Activated CD4-positive, alpha-beta T cell treated with anti-CD3 and anti-CD28 coated beads, Interleukin-2, amount 10 ng/mL, durations not matched to agents 7 days and 5 days (primary cell): ENCODE data around the gene NUCB2. TPM values are rescaled to one million over a fixed set of nuclear protein-coding genes. Genes with fewer than 3 reads are reported as not detected.
A peak's percentile ranks its signal among the peaks of the same experiment; 100 is the strongest.

Experiments used
- CTCF ChIA-PET: fragments of 350-600 bp; sonication (Branson Sonifier 250); formaldehyde crosslinking; loops from one replicate; lab custom pipeline; 2021; ENCODE audit warnings: antibody characterized with exemption; lab: Charles Lee
- POLR2A ChIA-PET: fragments of 350-600 bp; sonication (Branson Sonifier 250); formaldehyde crosslinking; loops from one replicate; lab custom pipeline; 2021; ENCODE audit warnings: antibody characterized with exemption; lab: Charles Lee
- DNase-seq: peaks from one replicate; pipeline ENCODE4 v3.0.0-alpha.2; 2020
- H3K27ac Mint-ChIP-seq: one replicate; pipeline ENCODE4 v1.8.0; 2021; ENCODE audit warnings: mild to moderate bottlenecking, moderate library complexity, mixed read lengths
- H3K27me3 Mint-ChIP-seq: one replicate; pipeline ENCODE4 v1.8.0; 2021; ENCODE audit warnings: mixed read lengths
- H3K36me3 Mint-ChIP-seq: one replicate; pipeline ENCODE4 v1.8.0; 2021; ENCODE audit warnings: low read depth, mixed read lengths
- H3K4me1 Mint-ChIP-seq: one replicate; pipeline ENCODE4 v1.8.0; 2021; ENCODE audit warnings: mixed read lengths
- H3K4me3 Mint-ChIP-seq: one replicate; pipeline ENCODE4 v1.8.0; 2021; ENCODE audit warnings: mild to moderate bottlenecking, moderate library complexity, mixed read lengths
- H3K9me3 Mint-ChIP-seq: one replicate; pipeline ENCODE4 v1.8.0; 2021; ENCODE audit warnings: mixed read lengths
- total RNA-seq, 2 experiments: library from RNA; stranded (reverse); gene quantifications; one replicate each; pipeline ENCODE4 v1.2.3, GENCODE V29; 2021

NUCB2 gene
- total RNA-seq, 2 experiments from 2014 or later, result 161 to 180 TPM

DNA sequence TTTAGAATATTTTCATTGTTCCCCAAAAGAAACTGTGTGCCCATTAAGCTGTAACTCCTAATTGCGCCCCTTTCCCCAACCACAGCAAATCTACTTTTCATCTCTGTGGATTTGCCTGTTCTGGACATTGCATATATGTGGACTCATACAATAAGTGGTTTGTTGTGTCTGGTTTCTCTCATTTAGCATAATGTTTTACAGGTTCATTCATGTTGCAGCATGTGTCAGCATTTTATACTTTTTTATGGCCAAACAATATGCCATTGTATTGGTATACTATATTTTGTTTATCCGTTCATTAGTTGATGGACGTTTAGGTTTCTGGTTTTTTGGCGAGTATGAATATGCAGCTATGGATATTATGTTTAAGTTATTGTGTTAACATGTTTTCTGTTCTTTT, 23.8 kb downstream of the NUCB2 start:
- POLR2A ChIA-PET, result interaction anchor here (0.8 kb wide), 1 partner anchor 14 kb away, joined by 5 read pairs; no protein-coding TSS in a partner anchor
- Mint-ChIP-seq H3K4me3 (no peak overlapping the region), H3K4me1 (peaks cover 20% of the 10 kb centered on the region), H3K27me3 (no peaks in the 10 kb centered on the region), H3K9me3 (no peaks in the 10 kb centered on the region), H3K27ac (no peak overlapping the region), H3K36me3 (peaks cover 45% of the 10 kb centered on the region)
- CTCF ChIA-PET, result no interaction called here
- no peak for DNase-seq

DNA sequence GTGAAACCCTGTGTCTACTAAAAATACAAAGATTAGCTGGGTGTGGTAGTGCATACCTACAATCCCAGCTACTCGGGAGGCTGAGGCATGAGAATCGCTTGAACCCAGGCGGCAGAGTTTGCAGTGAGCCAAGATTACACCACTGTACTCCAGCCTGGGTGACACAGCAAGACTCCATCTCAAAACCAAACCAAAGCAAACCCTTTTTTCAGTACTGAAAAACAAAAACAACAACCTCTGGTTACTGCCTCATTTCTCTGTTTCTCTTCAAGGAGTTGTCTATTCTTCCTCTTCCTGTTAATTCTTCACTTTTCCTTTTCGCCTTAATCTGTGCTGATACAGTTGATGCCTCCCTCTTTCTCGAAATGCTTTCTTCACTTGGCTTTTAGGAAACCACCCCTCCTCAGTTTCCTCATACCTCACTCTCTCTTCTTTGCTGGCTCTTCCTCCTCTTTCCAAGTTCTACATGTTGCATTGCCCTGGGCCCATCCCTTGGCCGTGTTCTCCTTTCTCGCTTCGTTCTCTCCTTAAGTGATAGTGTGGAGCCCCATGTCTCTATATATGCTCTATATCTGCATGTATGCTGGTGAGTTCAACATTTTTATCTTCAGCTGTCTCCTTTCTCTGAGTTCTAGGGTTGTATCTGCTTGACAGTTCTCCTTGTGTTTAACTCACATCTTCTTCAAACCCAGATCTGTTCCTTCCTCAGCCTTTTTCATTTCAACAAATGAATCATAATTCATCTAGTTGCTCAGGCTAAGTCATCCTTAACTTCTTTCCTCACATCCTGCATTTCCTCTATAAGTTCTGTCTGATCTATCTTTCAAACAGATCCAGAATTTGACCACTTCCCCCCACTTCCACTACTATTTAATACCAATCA, 37.1 kb downstream of the NUCB2 start:
- Mint-ChIP-seq H3K36me3 (peaks cover 30% of the 10 kb centered on the region), H3K4me1 (no peaks in the 10 kb centered on the region), H3K9me3 (no peaks in the 10 kb centered on the region), H3K4me3 (no peak overlapping the region), H3K27ac (no peak overlapping the region), H3K27me3 (no peaks in the 10 kb centered on the region)
- no peak for DNase-seq
- ChIA-PET CTCF (no interaction called here), POLR2A (interaction anchor here (0.5 kb wide), 1 partner anchor 13 kb away, joined by 5 read pairs; no protein-coding TSS in a partner anchor)

DNA sequence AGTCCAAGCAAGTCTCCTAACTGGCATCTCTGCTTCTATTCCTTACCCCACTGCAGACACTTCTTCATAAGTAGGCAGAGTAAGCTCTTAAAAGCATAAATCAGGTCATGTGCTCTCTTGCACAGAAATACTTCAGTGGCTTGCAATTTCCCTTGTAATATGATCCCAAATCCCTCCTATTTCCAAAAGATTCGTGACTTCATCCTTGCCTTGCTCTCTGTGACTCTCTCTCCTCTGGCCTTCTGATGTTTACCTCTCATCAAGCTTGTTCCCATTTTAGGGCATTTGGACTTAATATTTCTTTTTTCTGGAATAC, 37.7 kb downstream of the NUCB2 start:
- no peak for DNase-seq
- Mint-ChIP-seq H3K9me3 (no peaks in the 10 kb centered on the region), H3K4me1 (no peaks in the 10 kb centered on the region), H3K4me3 (no peak overlapping the region), H3K36me3 (peaks cover 29% of the 10 kb centered on the region), H3K27ac (no peak overlapping the region), H3K27me3 (no peaks in the 10 kb centered on the region)
- POLR2A ChIA-PET, result interaction anchor here (0.5 kb wide), 1 partner anchor 13 kb away, joined by 5 read pairs; no protein-coding TSS in a partner anchor
- CTCF ChIA-PET, result no interaction called here

DNA sequence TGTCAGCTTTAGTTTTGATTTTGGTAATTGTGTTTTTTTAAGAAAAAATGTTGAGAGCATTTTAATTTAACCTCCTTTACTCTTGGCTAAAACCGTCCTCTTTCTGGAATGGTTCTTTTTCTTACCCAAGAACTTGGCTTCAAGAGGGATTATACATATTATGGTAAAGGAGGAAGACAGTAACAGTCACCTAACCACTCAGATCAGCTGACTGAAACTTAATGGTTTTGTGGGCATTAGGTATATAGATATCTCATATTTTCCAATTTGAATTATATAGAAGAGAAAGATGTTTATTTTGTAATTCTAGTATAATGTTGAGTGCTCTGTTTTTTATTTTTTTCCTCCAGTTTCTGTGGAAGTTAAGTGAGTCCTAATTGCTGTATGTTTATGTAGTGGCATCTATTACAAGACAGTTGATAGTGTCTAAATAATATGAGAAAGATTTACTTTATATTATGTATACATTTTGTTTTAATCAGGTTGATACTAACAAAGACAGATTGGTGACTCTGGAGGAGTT, 38.4 kb downstream of the NUCB2 start:
- DNase-seq, result no peak
- Mint-ChIP-seq H3K27ac (no peak overlapping the region), H3K36me3 (peaks cover 29% of the 10 kb centered on the region), H3K4me1 (no peaks in the 10 kb centered on the region), H3K4me3 (no peak overlapping the region), H3K9me3 (no peaks in the 10 kb centered on the region), H3K27me3 (no peaks in the 10 kb centered on the region)
- CTCF ChIA-PET, result no interaction called here
- POLR2A ChIA-PET, result no interaction called here

DNA sequence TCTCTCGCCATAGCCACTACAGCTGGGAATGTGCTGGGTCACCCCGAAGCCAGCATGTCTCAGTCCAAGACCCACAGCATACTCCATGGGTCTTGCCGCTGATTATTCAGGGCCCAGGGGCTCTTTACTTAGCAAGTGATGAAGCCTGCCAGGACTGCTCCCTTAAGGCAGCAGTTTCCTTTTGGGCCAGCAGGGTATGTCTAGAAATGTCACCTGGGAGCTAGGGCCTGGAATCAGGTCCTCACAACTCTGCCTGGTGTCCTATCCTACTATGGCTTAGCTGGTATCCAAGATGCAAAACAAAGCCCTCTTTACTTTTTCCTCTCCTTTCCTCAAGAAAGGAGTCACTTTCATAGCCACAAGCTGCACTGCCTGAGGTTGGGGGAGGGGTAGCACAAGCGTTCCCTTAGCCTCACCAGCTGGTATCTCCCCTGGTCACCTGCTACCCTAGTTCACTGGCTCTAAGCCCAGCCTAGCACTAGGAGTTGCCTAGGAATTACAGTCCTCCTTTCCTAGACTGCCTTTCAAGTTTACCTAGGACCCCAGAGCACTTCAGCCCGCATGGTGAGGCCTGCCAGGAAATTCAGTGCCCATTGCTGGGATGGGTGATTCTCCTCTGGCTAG, 52.4 kb downstream of the NUCB2 start:
- Mint-ChIP-seq H3K9me3 (no peaks in the 10 kb centered on the region), H3K27ac (no peak overlapping the region), H3K4me3 (no peak overlapping the region), H3K4me1 (peaks cover 17% of the 10 kb centered on the region), H3K36me3 (peaks cover 64% of the 10 kb centered on the region), H3K27me3 (no peaks in the 10 kb centered on the region)
- CTCF ChIA-PET, result interaction anchor here (1.5 kb wide), 1 partner anchor 11 kb away, joined by 3 read pairs; no protein-coding TSS in a partner anchor
- DNase-seq, result no peak
- POLR2A ChIA-PET, result no interaction called here

DNA sequence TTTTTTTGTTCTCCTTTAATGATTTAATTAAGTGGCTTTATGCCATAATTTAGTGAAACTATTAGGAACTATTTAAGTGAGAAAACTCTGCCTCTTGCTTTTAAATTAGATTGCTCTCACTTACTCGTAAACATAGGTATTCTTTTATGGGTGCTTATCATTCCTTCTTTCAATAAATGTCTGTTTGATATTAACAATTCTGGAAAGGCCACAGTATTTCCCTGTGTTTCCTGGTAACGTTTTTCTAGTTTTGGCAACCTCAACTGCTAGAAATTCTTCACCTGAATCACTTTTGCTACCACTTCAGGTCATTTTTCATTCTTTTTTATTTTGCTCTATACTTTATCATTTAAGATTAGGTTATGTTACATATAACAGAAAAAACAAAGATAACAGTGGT, 55.1 kb downstream of the NUCB2 start:
- ChIA-PET POLR2A (no interaction called here), CTCF (interaction anchor here (0.5 to 1.2 kb wide), 2 partner anchors 13 to 63 kb away, joined by 3 to 5 read pairs; no protein-coding TSS in a partner anchor)
- DNase-seq, result no peak
- H3K4me1 Mint-ChIP-seq, result peaks cover 15% of the 10 kb centered on the region
- no peaks in the 10 kb centered on the region for H3K27me3 Mint-ChIP-seq
- H3K36me3 Mint-ChIP-seq, result peaks cover 54% of the 10 kb centered on the region
- H3K27ac Mint-ChIP-seq, result no peak overlapping the region
- no peaks in the 10 kb centered on the region for H3K9me3 Mint-ChIP-seq
- no peak overlapping the region for H3K4me3 Mint-ChIP-seq

DNA sequence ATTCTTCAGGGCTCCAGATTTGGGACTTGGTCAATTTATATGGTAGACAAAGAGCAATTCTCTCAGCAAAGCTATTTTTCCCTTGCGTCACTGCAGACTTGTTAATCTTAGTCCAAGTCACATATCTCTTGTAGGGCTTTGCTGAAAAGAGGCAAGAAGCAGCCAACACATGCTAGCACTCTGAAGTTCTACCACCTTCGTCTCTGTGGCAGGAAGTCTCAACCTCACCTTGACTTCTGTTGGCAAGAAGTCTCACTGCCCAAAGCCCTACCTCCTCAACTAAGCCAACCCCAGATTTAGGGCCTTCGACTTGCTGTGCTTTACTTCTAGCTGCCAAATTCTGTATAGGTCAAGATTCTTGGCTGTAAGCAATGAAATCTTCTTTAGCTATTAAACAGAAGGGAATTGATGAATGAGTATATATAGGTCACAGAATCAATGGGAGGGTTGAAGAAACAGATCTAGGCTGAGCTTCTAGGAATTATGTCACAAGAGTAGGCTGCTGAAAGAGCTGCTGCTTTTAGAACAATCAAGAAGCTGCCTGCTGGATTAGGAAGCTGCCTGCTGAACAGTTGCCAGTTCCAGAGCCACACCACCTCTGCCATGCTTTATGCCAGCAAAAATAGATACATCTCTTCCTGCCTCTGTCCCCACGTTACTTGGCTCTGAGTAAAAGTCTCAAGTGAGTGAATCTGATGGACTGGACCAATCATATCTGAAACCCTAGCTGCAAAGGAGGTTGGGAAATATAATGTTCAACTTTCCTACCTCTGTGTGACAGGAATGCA, 57.5 kb downstream of the NUCB2 start:
- DNase-seq, result peak; percentile 16
- CTCF ChIA-PET, result interaction anchor here (1.2 to 1.8 kb wide), 2 partner anchors 15 to 65 kb away, joined by 3 to 5 read pairs; no protein-coding TSS in a partner anchor
- Mint-ChIP-seq H3K4me1 (peaks cover 15% of the 10 kb centered on the region), H3K36me3 (peaks cover 41% of the 10 kb centered on the region), H3K9me3 (no peaks in the 10 kb centered on the region), H3K27ac (peak overlapping the region; percentile 32), H3K27me3 (no peaks in the 10 kb centered on the region), H3K4me3 (no peak overlapping the region)
- POLR2A ChIA-PET, result no interaction called here

DNA sequence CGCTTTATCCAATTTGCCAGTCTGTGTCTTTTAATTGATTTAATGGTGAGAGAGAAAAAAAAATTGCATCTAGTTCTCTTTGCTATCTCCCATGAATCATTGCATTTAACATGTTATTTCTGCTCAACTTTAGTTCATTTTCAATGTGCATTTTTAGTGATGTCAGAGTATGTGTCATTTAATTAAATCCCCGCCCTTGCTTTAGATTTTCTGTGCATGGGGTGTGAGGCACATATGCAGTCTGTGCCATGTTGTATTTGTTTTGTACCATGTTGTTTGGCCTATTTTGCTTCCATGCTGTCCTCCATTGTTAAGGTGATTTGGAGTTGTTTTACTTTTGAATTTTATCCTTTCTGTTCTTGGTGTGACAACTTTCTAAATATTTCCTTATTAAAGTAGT, 66.7 kb downstream of the NUCB2 start:
- DNase-seq, result no peak
- Mint-ChIP-seq H3K27me3 (no peaks in the 10 kb centered on the region), H3K36me3 (peaks cover 15% of the 10 kb centered on the region), H3K4me1 (no peaks in the 10 kb centered on the region), H3K4me3 (no peak overlapping the region), H3K9me3 (no peaks in the 10 kb centered on the region), H3K27ac (no peak overlapping the region)
- ChIA-PET POLR2A (no interaction called here), CTCF (no interaction called here)

DNA sequence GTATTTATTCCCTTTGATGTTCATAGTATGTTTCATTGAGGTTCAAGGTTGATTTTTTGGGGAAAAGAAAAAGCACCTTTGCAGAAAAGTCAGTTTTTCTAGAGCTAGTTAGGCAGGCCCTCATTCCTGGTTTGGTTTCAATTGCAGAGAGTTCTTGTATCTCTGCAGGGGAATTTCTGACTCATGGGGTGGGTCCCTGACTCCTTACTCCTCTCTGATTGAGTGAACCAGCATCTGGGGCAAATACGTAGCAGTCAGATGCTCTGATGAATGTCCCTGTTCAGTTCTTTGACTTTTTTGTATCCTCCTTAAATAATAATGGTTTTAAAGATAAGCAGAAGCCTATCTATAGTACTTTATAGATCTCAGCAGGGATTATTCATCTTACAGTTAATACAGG, 67.4 kb downstream of the NUCB2 start:
- Mint-ChIP-seq H3K27ac (no peak overlapping the region), H3K27me3 (no peaks in the 10 kb centered on the region), H3K4me1 (no peaks in the 10 kb centered on the region), H3K9me3 (no peaks in the 10 kb centered on the region), H3K4me3 (no peak overlapping the region), H3K36me3 (peaks cover 15% of the 10 kb centered on the region)
- POLR2A ChIA-PET, result no interaction called here
- CTCF ChIA-PET, result interaction anchor here (0.8 to 1.4 kb wide), 2 partner anchors 13 to 589 kb away, joined by 3 read pairs; no protein-coding TSS in a partner anchor
- no peak for DNase-seq

DNA sequence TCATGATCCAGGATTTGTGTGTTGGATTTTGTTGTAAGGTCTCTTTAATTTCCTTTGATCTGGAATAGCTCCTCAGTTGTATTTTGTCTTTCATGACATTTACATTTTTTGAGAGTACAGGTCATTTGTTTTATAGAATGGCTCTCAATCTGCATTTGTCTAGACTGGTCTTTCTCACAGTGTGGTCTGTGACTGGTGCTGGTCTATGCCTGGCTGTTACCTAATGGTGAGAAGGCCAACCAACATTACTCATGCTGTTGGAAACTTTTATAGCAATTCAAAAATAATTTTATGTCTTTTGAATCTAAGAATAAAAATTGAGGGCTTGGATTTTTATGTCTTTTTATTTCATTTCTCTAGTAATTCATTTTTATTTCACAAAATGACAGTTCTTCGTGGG, 71.1 kb downstream of the NUCB2 start:
- Mint-ChIP-seq H3K9me3 (no peaks in the 10 kb centered on the region), H3K4me1 (peaks cover 13% of the 10 kb centered on the region), H3K36me3 (peaks cover 20% of the 10 kb centered on the region), H3K27me3 (peaks cover 18% of the 10 kb centered on the region), H3K27ac (no peak overlapping the region), H3K4me3 (no peak overlapping the region)
- ChIA-PET POLR2A (no interaction called here), CTCF (interaction anchor here (1.1 kb wide), 1 partner anchor 14 kb away, joined by 5 read pairs; no protein-coding TSS in a partner anchor)
- DNase-seq, result no peak

DNA sequence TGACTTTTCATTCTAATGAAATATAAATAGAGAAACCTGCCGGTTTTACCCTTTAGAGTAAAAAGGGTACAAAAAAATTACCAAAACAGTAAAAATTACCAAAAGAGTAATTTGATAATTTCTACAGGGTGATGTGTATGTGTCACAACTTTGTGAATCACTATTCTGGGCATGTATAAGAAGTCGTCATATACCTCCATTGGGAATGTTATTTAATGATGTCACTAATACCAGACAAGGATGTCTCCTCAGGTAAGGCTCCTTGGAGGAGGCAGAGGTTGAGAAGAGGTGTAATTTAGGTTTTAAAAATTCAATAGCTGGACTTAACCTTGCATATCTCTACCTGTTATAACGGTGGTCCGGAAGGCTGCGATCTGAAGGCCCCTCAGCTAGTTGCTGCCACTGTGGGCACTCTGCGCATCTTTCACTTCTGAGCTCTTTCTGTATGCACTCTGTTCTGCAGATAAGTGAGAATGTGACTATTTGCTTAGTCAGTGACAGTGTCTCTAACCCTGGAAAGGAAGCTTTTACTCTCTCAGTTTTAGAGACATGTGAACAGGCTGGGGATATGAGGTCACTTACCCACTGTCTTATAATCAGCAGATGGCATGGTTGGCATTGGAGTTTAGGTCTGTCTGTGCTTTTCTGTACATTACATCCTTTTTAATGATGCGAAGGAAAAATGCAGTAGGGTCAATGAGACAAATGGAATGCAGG, 74.1 kb downstream of the NUCB2 start:
- Mint-ChIP-seq H3K4me3 (peak overlapping the region; percentile 69), H3K4me1 (peaks cover 31% of the 10 kb centered on the region), H3K27ac (no peak overlapping the region), H3K9me3 (no peaks in the 10 kb centered on the region), H3K36me3 (peaks cover 7% of the 10 kb centered on the region), H3K27me3 (peaks cover 31% of the 10 kb centered on the region)
- ChIA-PET CTCF (interaction anchor here (1.1 kb wide), 1 partner anchor 34 kb away, joined by 3 read pairs; no protein-coding TSS in a partner anchor), POLR2A (interaction anchor here (0.6 kb wide), 1 partner anchor 633 kb away, joined by 6 read pairs; no protein-coding TSS in a partner anchor)
- no peak for DNase-seq

DNA sequence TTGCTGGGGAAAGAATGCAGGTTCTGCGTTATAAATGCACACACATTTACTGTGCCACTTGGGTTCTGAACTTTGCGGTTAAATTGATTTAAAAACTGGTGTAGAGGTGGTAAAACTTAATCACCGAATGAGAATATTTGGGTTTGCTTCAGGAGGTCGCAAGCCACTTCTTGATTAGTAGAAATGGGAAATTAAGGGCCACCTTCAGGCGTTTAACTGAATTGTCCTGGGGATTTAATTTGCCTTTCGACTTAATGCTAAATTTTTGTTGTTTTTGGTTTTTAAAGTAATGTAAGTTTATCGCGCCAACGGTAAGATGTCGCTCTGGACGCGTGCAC, 74.6 kb downstream of the NUCB2 start:
- Mint-ChIP-seq H3K27ac (peak overlapping the region; percentile 57), H3K4me3 (peak overlapping the region; percentile 69), H3K4me1 (peaks cover 31% of the 10 kb centered on the region), H3K36me3 (peaks cover 7% of the 10 kb centered on the region), H3K9me3 (no peaks in the 10 kb centered on the region), H3K27me3 (peaks cover 31% of the 10 kb centered on the region)
- ChIA-PET CTCF (interaction anchor here (1.1 kb wide), 1 partner anchor 33 kb away, joined by 3 read pairs; no protein-coding TSS in a partner anchor), POLR2A (interaction anchor here (0.6 kb wide), 1 partner anchor 633 kb away, joined by 6 read pairs; no protein-coding TSS in a partner anchor)
- DNase-seq, result no peak
